HG02571 (cell line): ENCODE data around the gene NFIB.

ENCODE experiments used
- ATAC-seq: cut with Tn5 transposase; IDR thresholded peaks from one replicate; pipeline ENCODE4 v1.9.1; 2021; ENCODE audit warnings: mild to moderate bottlenecking, moderate library complexity; ENCODE audit not compliant: unreplicated experiment

NFIB gene

GRCh38 chr9:14085810-14086209 lies 228.1 kb downstream of the NFIB start:
- no peak for ATAC-seq

- no peak for ATAC-seq
Observed at GRCh38 chr9:14084867-14085266, 229.1 kb downstream of the NFIB start.

- ATAC-seq = no peak
Observed at GRCh38 chr9:14083366-14083765, 230.6 kb downstream of the NFIB start.

- ATAC-seq = no peak
Observed at GRCh38 chr9:14082732-14083131, 231.2 kb downstream of the NFIB start.

DNA sequence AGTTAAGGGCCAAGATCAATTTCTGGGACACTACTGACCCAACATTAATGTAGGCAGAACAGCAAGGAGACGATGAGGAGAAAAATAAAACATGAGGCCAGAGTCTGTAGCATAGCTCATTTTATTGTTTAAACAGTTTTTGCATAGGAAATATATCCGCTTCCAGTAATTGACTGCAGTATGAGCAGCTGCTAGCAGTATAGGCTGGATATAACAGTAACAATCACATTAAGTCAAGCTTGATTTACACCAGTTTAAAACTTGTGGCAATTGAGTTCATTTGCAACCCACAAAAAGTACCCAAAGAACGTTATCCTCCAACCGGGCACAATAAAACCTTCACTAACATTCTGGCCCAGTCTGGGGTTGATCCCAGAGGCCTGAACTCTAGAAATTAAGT lies 232.2 kb downstream of the NFIB start:
- ATAC-seq = no peak

DNA sequence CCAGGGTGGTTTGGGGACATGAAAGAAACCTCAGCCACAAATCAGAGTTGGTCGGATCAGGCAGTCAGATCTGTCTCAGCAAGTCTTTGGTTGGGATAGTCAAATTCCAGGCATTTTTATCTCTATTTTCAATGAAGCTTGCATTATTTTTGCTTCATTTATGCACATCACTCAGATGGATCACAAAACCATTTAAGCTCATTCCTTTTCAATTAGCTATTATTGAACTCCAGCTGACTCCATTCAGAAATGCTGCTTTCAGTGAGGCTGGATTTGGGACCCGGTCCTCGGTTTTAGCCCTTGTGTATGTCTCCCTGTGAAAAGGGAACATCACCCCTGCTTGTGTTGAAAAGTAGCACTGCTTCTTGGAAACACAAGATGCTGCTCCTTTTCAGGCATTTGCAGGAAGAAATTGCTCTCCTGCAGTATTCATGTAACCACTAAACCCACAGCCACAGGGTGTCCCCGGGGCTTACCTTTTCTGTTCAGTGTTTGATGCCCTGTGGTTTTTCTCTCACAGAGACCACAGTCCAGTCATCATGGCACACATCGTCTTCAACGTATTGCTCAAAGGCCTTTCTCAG lies 232.9 kb downstream of the NFIB start:
- ATAC-seq = no peak

GRCh38 chr9:14079440-14079839 lies 234.5 kb downstream of the NFIB start:
- ATAC-seq = no peak

DNA sequence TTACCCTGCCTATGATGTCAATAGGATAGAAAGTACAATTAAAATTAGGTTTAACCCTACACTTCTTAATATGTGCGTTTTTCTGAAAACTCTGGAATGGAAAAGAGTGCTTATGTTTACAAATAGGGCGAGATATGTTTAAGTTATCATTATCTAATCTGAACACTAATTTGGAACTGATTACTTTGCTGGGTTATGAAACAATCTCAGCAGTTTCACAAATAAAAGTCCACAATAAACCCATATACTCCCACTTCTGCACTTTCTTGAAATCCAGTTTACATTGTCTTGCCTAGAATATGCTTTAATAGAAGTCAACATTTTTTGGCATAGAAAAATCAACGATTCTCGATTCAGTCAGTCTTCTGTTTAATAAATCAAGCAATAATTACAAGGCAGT lies 236.3 kb downstream of the NFIB start:
- ATAC-seq = no peak

DNA sequence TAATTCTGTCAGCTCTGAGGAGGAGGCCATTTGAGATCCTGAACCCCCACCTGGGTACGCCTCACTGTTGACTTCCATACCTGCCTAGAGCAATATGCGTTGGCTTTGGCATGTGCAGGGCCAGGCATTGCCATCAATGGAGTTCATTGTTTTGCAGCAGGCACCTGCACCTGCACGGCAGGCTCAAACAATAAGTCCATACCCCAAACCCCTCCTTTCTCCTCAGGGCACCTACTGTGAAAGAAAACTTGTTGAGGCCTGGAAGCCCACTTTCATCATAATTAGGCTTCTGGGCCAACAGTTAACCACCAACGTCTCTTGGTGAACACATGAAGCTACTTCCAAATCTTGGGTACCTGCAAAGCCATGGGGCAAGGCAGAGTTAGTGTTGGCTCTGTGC lies 238.7 kb downstream of the NFIB start:
- no peak for ATAC-seq

DNA sequence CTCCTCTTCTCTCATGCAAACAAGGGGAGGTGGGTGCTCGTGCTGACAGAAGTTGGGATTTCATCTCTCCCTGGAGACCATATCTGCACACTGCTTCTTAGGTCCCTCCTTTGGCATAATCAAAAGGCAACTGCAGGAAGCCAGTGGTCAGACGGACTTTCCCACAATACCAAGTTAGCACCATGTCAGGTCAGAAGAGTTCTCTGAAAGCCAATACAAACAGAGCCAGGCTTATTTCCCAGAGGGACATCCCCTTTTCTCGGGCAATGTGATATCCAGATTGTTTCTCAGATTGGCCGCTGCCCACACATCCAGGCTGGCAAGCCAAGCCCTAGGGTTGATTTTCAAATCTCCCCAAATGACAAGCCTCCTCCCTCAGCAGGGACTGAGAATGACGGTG lies 241.1 kb downstream of the NFIB start:
- no peak for ATAC-seq

DNA sequence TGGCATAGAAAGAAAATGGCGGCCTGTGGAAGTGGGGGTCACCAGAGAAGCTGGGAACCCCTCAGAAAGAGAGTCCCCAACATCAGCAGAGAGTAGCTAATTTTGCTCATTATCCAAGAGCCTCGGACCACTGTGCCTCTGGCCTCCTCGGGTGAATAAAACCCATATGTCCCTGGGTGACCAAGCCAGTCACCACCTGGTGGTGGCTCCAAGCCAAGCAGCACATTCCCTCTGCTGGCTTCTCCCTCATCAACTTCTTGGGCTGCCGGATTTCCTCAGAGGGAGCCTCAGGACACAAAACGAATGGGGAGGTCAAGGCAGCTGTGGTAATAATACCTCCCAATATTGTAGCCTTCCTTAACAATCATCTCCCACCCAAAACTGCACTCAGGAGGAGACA lies 242.5 kb downstream of the NFIB start:
- no peak for ATAC-seq

DNA sequence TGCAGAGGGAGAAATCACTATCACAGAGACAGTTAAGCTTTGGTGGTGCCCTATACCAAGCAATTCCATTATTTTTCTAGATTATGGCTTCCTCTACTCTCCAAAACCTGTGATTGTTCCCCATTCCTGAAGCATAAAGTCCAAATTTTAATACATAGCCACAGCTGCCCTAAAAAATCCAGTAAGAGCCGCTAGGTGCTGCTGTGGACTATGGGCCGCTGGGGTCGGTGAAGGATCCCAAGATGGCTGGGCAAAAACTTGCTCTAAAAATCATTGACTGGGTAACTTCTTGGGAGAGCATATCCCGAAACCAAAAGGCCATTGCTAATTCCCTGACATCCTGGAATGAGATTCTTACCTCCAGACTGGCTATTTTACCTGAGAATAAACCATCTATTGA lies 245.3 kb downstream of the NFIB start:
- no peak for ATAC-seq

GRCh38 chr9:14066831-14067230 lies 247.1 kb downstream of the NFIB start:
- no peak for ATAC-seq

DNA sequence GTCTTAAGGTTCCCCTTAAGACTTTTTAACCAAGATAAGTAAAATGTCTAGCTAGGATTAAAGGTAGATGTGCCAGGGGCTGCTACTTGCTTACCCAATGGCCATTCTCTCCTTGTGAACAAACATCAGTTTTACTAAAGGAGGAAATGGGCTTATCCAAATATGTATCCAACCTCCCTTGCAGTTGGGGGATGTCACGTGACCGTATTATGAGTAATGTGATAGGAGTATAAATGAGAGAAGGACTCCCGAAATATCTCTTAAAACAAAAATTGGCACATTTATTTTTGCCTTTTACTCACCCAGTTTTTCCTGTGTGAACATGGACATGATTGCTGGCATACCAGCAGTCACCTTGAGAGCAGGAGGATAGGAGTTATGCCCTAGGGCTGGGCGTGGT lies 247.9 kb downstream of the NFIB start:
- no peak for ATAC-seq

- no peak for ATAC-seq
Observed at GRCh38 chr9:14064940-14065339, 249.0 kb downstream of the NFIB start.

- ATAC-seq = no peak
Observed at GRCh38 chr9:14063756-14064155, 250.2 kb downstream of the NFIB start.

DNA sequence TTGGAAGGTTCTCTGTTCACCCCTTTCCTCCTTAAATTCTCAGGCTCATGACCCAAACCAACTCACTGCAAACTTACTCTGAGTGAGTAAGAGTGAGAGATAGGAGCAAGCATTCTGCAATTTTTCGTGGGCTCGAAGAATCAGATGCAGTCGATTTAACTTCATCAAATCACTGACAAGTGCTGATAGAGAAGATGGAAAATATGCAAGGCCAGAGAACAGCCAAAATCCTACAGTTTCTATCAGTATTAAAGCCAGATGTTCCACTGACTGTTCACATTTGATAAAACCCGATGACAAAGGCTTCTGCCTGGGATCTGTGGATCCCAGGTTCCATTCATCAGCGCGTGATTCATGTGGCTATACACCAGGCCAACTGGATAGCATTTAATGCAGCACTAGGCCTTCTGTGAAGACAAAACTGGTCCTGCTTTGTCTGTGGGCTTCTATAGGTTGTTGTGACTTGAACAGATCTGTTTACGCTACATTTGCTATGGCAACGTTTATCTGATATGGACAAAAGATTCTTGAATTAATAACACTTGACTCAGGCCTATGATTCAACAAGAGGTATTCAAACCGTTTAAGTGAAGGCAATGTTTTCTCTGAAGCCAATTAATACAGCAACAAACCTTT lies 251.2 kb downstream of the NFIB start:
- no peak for ATAC-seq

DNA sequence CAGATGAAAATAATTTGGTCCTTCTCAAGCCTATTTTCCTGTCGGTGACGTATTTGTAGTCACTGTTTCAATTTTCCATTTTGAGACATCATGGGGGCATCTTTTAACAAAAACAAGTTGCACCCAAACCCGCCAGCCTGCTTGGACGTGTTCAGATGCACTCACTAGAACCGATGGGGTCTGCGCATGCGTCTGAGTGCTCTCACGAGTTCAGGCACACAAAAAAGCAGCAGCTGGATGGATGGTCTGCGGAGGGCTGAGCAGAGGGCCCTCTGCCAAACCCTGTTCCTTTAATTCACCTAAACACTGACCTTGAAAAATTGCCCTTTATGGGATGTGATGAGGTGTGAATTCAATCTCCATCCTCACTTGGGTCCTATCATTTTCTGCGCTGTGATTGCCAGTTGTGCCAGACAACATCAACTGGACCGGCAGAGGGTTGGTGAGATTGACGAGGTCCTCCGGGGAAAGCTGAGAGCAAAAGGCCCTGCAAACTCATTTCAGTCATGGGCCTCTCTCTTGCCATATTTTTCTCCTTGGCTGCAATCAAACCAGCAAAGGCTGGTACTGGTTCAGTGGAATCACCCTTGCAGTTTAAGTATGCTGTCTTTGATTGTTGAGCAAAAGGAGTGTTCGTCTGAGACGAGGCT lies 251.9 kb downstream of the NFIB start:
- no peak for ATAC-seq

DNA sequence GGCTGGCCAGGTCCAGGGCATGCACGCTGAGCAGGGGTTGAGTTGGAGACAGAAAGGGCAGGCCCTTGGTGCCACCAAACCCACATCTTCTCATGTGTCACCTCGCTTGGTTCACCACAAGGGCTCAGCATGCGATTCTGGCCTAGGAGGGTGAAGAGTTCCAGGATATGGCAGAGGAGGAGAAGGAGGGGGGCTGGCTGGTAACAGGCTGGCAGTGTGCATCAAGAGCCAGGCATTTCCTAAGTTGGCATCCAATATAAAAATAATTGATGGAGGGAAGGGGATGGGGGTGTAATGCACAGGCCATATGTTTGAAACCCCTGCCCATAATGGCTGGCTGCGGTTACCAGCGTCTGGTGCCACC lies 255.6 kb downstream of the NFIB start:
- no peak for ATAC-seq

DNA sequence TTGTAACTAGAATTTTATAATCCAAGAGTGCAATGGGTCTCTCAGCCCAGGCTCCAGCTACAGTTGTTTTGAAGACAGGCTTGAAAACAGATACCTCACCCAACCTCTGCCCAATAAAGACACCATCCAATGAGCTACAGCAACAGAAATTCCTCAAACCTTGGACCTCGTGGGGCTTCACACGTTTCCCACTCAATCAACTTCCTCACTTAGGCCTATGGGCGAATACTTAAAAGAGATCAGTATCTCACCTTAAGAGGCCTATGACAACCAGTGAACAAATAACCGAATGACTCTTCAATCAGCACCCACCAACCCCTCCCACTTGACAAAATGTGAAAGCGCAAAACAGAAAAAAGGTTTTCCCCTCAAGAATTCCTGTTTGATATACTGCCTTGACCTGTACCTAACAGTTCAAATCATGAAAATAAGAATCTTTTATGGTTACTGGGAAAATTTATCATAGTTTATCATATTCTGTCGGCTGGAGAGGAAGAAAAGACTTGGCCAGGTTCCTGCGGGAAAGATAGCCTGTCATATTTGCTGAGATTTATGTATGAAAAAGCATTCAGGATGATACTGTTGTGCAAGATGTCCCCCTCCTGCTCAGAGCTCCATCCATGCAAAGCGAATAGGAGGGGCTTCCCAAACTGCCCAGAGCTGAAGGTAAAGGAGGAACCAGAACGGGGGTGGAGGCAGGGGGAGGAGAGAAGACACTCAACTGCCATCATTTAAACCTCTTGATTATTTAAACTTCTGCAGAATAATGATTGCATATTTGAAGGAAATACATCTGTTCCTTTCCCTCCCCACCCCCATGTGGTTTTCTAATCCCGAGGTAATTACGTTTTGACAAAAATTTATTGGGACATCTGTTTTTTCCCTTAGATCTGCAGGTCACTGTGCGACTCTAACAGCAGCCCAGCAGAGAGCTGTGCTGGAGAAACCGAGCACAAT lies 256.3 kb downstream of the NFIB start:
- no peak for ATAC-seq

GRCh38 chr9:14056316-14056861 lies 257.6 kb downstream of the NFIB start:
- no peak for ATAC-seq
